HUES64 (cell line): ENCODE results near the gene BANF1.
"Not testable (repeated sequence)": the region's sequence is repeated elsewhere in the genome, so short reads cannot be mapped to it uniquely, and the experiment has no call there.

Experiments used
- H3K27ac ChIP-seq: 2 replicates; pipeline ENCODE4 v1.7.0; 2013; ENCODE audit warnings: low read depth, low read length, inconsistent platforms
- H3K27me3 ChIP-seq: 2 replicates; pipeline ENCODE4 v1.6.1; 2013; ENCODE audit warnings: mild to moderate bottlenecking, low read length; ENCODE audit not compliant: insufficient read depth
- H3K36me3 ChIP-seq: 2 replicates; pipeline ENCODE4 v1.6.1; 2013; ENCODE audit warnings: mild to moderate bottlenecking, low read length; ENCODE audit not compliant: insufficient read depth
- H3K4me1 ChIP-seq: 2 replicates; pipeline ENCODE4 v1.6.1; 2013; ENCODE audit warnings: mild to moderate bottlenecking, low read length, moderate library complexity; ENCODE audit not compliant: insufficient read depth
- H3K4me3 ChIP-seq: 2 replicates; pipeline ENCODE4 v1.5.1; 2013; ENCODE audit warnings: mild to moderate bottlenecking, low read length, moderate library complexity
- H3K9ac ChIP-seq: 2 replicates; pipeline ENCODE4 v1.6.1; 2013; ENCODE audit warnings: mild to moderate bottlenecking, low read depth, low read length
- H3K9me3 ChIP-seq: 2 replicates; pipeline ENCODE4 v1.6.1; 2013; ENCODE audit warnings: low read depth, low read length; ENCODE audit not compliant: insufficient read depth
- WGBS: fragments of 150-250, 120-280 bp; methylation state at CpG from one replicate; pipeline ENCODE4 v1.1.7; 2013; ENCODE audit warnings: missing lambda C conversion rate; 5-methylcytosine and 5-hydroxymethylcytosine counted together

BANF1 gene

DNA sequence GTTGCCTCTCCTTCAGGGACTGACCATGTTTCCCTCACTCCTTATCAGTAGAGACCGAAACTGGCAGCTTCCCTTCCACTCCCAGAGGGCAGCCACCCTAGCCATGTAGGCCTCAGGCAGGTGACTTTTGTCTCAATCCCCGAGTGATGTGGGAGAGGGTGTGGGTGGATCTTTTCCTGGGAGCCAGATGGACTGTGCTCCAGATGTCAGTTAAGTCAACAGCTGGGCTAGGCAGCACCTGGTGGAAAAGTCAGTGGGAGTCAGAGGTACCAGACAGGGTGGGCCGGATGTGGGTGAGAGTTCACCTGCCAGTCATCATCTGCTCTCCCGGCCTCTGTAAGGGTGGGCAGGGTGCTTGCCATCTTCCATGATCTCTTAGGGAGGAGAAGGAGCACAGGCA lies 1.9 kb downstream of the BANF1 start:
- Histone ChIP-seq H3K9me3 (no peaks in the 10 kb centered on the region), H3K27ac (no peak overlapping the region), H3K27me3 (no peaks in the 10 kb centered on the region), H3K9ac (no peak overlapping the region), H3K4me3 (no peak overlapping the region), H3K36me3 (peaks cover 34% of the 10 kb centered on the region), H3K4me1 (peaks cover 9% of the 10 kb centered on the region; the same call in 1 of the 2 replicates)
- 94% methylated on average over 4 of the region's 4 CpGs for WGBS

- H3K9me3 ChIP-seq = no peaks in the 10 kb centered on the region
- no peak overlapping the region for H3K4me3 ChIP-seq
- peaks cover 9% of the 10 kb centered on the region; the same call in 1 of the 2 replicates for H3K4me1 ChIP-seq
- peak overlapping the region; percentile 15; the same call in 1 of the 2 replicates for H3K27ac ChIP-seq
- 87% methylated on average over 13 of the region's 13 CpGs for WGBS
- H3K9ac ChIP-seq = peak overlapping the region; percentile 38; the same call in 1 of the 2 replicates
- H3K36me3 ChIP-seq = peaks cover 21% of the 10 kb centered on the region
- H3K27me3 ChIP-seq = peaks cover 1% of the 10 kb centered on the region; the same call in 1 of the 2 replicates
These were observed 4.0 kb downstream of the BANF1 start for GRCh38 chr11:66006134-66006890.

- 76% methylated on average over 4 of the region's 4 CpGs for WGBS
- Histone ChIP-seq H3K9me3 (no peaks in the 10 kb centered on the region), H3K36me3 (peaks cover 21% of the 10 kb centered on the region), H3K27ac (peak overlapping the region; percentile 42; the same call in 1 of the 2 replicates), H3K4me3 (no peak overlapping the region), H3K27me3 (peaks cover 7% of the 10 kb centered on the region), H3K4me1 (peaks cover 9% of the 10 kb centered on the region; the same call in 1 of the 2 replicates), H3K9ac (peak overlapping the region; percentile 38; the same call in 1 of the 2 replicates)
These were observed 4.5 kb downstream of the BANF1 start for GRCh38 chr11:66006891-66007176.

GRCh38 chr11:66007201-66007634 lies 4.9 kb downstream of the BANF1 start:
- Histone ChIP-seq H3K27me3 (peaks cover 10% of the 10 kb centered on the region), H3K9ac (no peak overlapping the region), H3K9me3 (no peaks in the 10 kb centered on the region), H3K4me1 (peaks cover 9% of the 10 kb centered on the region; the same call in 1 of the 2 replicates), H3K36me3 (peaks cover 21% of the 10 kb centered on the region), H3K4me3 (no peak overlapping the region), H3K27ac (peak overlapping the region; percentile 42; the same call in 1 of the 2 replicates)
- 46% methylated on average over 5 of the region's 5 CpGs for WGBS

DNA sequence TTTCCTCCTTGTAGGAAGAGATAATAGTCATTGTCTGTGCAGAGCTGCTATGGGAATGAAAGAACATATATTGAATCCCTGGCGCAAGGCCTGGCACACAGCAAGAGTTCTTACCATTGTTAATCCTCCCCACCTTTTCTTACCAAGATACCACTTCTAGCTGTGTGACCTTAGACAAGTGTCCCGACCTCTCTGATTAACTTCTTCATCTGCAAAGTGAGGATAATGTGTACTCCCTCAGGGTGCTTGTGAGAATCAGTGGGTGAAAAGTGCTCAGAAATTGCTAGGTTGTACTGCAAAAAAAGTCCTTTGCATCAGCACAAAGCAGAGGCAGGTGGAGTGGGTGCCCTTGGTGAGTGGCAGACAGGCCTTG lies 5.8 kb downstream of the BANF1 start:
- Histone ChIP-seq H3K4me3 (no peak overlapping the region), H3K36me3 (peaks cover 21% of the 10 kb centered on the region), H3K9ac (no peak overlapping the region), H3K4me1 (peaks cover 9% of the 10 kb centered on the region; the same call in 1 of the 2 replicates), H3K9me3 (no peaks in the 10 kb centered on the region), H3K27ac (no peak overlapping the region), H3K27me3 (peaks cover 12% of the 10 kb centered on the region)
- WGBS = 86% methylated on average over 2 of the region's 2 CpGs

DNA sequence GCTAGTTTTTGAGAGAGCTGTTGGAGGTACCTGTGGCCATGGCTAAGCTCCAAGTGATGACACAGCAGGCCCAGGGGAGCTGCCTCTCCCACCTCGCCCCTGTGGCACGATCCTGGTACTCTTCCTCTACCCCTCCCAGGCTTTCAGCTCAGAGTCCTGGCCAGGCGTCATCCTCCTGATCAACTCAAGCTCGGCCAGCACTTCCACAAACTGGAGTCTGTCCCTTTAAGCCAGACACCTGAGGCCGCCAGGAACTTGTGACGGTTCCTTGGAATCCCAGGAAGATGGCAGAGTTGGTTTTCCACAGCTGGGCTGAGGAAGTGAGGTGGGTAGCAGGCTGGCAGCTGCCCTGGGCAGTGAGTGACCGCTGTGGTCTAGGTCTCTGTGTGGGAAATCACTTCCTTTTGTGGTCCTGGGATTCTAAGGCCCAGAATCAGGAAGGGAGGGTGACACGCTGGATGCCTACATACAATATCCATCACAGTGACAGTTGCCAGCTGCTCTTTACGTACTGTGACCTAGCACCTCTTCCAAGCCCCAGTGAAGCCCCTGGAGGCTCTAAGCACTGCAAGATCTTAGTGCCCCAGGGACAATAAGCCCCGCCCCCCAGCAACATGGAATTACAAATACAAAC lies 6.3 kb downstream of the BANF1 start:
- Histone ChIP-seq H3K9me3 (no peaks in the 10 kb centered on the region), H3K4me3 (no peak overlapping the region), H3K9ac (no peak overlapping the region; the same call in 1 of the 2 replicates), H3K4me1 (peaks cover 9% of the 10 kb centered on the region; the same call in 1 of the 2 replicates), H3K27me3 (peaks cover 12% of the 10 kb centered on the region), H3K27ac (no peak overlapping the region), H3K36me3 (peaks cover 21% of the 10 kb centered on the region)
- WGBS = 75% methylated on average over 10 of the region's 10 CpGs

- 73% methylated on average over 4 of the region's 4 CpGs for whole genome bisulfite sequencing
These were observed 7.7 kb downstream of the BANF1 start for GRCh38 chr11:66010036-66010435.

GRCh38 chr11:66011239-66011784 lies 9.0 kb downstream of the BANF1 start:
- no peaks in the 10 kb centered on the region for H3K36me3 ChIP-seq
- H3K27me3 ChIP-seq = peaks cover 12% of the 10 kb centered on the region
- peak overlapping the region; percentile 31; the same call in 1 of the 2 replicates for H3K4me3 ChIP-seq
- no peak overlapping the region for H3K9ac ChIP-seq
- H3K9me3 ChIP-seq = no peaks in the 10 kb centered on the region
- H3K4me1 ChIP-seq = peaks cover 9% of the 10 kb centered on the region; the same call in 1 of the 2 replicates
- no peak overlapping the region for H3K27ac ChIP-seq
- 77% methylated on average over 14 of the region's 14 CpGs for WGBS

More at GRCh38 chr11:66010036-66010435, 7.7 kb downstream of the BANF1 start:
- H3K9me3 ChIP-seq, H3K4me3 ChIP-seq, H3K9ac ChIP-seq, H3K36me3 ChIP-seq, H3K27ac ChIP-seq, H3K4me1 ChIP-seq: not testable (repeated sequence)
- H3K27me3 ChIP-seq = peaks cover 12% of the 10 kb centered on the region

- Histone ChIP-seq H3K4me3 (peak within 1 kb of the TSS; percentile 31; the same call in 1 of the 2 replicates), H3K36me3 (no peaks in the 10 kb centered on the region), H3K27me3 (peaks cover 12% of the 10 kb centered on the region), H3K4me1 (peaks cover 6% of the 10 kb centered on the region; the same call in 1 of the 2 replicates), H3K9ac (no peak within 1 kb of the TSS), H3K9me3 (no peaks in the 10 kb centered on the region), H3K27ac (no peak within 1 kb of the TSS)
- WGBS = 71% methylated on average over 61 of the region's 61 CpGs
These were observed 9.5 kb downstream of the BANF1 start, which contains the start of gene CST6 for GRCh38 chr11:66011785-66012303. TSS of gene CST6 (plus strand) at chr11:66012008. CDS start at chr11:66012045, 37 bp downstream.

- Histone ChIP-seq H3K4me3 (no peak overlapping the region; the same call in 1 of the 2 replicates), H3K4me1 (peaks cover 1% of the 10 kb centered on the region; the same call in 1 of the 2 replicates), H3K27me3 (peaks cover 12% of the 10 kb centered on the region), H3K36me3 (no peaks in the 10 kb centered on the region), H3K9me3 (no peaks in the 10 kb centered on the region), H3K27ac (no peak overlapping the region), H3K9ac (no peak overlapping the region)
- WGBS = 83% methylated on average over 11 of the region's 12 CpGs
These were observed 10.2 kb downstream of the BANF1 start for GRCh38 chr11:66012371-66012945.
